Breast epithelium (tissue), 3 donors: ENCODE measurements around the gene ANKS1B.

Experiments
- CTCF ChIP-seq, 3 donors: fragments of 450-650 bp; IDR thresholded peaks; one replicate each; pipeline ENCODE4 v1.5.1; 2016 to 2017; ENCODE audit warnings: antibody characterized with exemption in 3 of 3, mild to moderate bottlenecking in 3 of 3, moderate library complexity in 3 of 3
- POLR2A ChIP-seq: fragments of 450-650 bp; IDR thresholded peaks from one replicate; pipeline ENCODE4 v1.6.1; 2016; ENCODE audit warnings: antibody characterized with exemption, mild to moderate bottlenecking, moderate library complexity

- TF ChIP-seq CTCF (IDR thresholded peaks at IDR 0.05) (no peak), POLR2A (no peak)
Observed at GRCh38 chr12:100031836-100032235, 47.1 kb upstream of the ANKS1B start.
